ENCODE measurements around the gene ZNF644.

GRCh38 chr1:91026320-91026719 lies 4.5 kb upstream of the ZNF644 start:
- TF ChIP-seq CTCF (IDR thresholded peaks at IDR 0.05): no peak
- TF ChIP-seq EZH2 (IDR thresholded peaks at IDR 0.05; ENCODE audit: borderline replicate concordance, insufficient read depth, low read depth, low read length, poor library complexity, severe bottlenecking): no peak
